Activated T-helper 1 cell treated with Interleukin-2 at 50 U/mL for 16 hours (primary cell): ENCODE data around the gene ABCB11.
"Not testable (repeated sequence)": the region's sequence is repeated elsewhere in the genome, so short reads cannot be mapped to it uniquely, and the experiment has no call there.

ENCODE experiments used
- DNase-seq: peaks from one replicate; pipeline ENCODE4 v3.0.0-alpha.2; 2020; ENCODE audit warnings: low read depth

Gene ABCB11

DNA sequence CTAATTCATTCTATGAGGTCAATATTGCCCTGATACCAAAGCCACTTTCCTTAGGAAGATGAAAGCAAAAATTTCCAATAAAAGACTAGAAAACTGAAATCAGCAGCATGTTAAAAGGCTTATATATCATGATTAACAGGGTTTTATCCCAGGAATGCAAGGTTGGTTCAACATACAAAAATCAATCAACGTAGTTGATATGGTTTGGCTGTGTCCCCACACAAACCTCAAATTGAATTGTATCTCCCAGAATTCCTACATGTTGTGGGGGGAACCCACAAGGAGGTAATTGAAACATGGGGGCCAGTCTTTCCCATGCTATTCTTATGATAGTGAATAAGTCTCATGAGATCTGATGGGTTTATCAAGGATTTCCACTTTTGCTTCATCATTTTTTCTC lies 11.7 kb upstream of the ABCB11 start:
- DNase-seq: no peak

DNA sequence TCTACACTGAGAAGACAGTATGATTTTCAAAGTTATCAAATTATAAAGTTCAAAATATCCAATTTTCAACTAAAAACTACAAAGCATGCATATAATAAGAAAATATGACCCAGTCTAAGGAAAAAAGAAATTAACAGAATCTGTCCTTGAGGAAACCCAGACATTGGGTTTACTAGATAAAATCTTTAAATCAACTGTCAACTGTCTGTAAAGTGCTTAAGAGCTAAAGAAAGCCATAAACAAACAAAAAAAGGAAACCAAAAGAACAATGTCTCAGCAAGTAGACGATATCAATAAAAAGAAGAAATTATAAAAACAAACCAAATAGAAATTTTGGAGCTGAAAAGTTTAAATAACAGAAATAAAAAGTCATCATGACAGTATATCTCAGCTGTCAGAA lies 10.5 kb upstream of the ABCB11 start:
- DNase-seq: no peak

DNA sequence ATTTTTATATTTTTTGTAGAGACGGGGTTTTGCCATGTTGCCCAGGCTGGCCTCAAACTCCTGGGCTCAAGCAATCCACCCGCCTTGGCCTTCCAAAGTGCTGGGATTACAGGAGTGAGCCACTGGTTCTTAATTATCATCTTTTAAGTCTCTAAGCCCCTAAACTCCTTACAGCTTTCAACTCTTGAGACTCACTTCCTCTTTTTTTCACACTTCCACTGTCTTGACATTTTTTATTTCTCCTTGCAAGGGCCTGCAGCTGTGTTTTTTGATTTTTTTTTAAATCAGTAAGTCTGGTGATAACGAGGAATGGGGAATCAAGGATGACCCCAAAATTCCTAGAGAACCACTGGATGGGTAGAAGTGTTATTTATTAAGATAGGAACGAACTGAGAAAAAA lies 8.6 kb upstream of the ABCB11 start:
- DNase-seq: no peak

DNA sequence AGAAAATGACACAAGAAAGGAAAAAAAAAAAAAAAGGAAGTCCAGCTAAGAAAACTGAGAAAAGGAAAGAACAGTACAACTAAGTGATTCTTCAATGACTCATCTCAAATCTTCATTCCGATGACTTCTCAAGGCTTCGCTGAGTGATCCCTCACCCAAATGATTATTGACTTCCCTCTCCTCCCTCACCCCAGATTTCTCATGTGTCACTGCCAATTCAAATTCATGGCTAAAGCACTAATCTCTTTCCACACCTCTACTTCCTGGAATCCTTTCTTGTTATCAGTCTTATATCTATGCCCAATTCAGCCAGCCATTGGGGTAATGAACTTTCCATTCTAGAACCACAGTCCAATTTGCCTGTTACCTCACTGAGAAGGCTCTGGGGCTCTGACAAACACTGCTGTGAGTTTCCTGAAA lies 7.2 kb upstream of the ABCB11 start:
- DNase-seq: no peak

DNA sequence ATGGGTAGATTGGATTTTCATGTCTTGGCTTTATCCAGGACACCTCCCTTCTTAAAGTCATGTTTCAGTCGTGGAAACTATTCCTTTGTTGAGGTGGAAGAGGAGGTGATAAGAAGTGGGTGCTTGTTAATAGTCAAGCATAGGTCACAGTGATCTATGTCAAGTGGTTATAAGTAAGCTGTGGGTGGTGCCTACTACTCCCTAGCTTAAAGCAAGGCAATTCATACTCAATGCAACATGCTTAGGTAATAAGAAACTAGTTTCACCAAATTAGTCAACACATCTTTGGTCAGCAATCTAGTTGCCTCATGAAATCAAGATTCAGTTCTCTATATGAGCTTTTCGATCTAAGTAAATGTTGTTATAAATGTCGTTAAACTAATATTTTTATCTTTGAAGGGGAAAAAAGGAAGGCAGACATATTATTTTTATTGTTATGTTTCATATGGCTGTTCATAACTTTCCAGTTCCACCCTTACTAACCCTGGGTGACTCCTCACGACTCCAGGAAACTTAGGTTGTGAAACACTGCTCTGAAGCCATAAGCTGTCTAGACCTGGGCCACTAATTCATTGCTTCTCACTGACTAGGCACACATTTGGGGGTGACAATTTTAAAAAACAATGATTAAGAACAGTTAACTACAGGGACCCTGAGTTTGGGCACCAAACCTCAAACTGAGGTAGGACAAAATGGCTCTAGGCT lies 5.8 kb upstream of the ABCB11 start:
- DNase-seq: no peak

DNA sequence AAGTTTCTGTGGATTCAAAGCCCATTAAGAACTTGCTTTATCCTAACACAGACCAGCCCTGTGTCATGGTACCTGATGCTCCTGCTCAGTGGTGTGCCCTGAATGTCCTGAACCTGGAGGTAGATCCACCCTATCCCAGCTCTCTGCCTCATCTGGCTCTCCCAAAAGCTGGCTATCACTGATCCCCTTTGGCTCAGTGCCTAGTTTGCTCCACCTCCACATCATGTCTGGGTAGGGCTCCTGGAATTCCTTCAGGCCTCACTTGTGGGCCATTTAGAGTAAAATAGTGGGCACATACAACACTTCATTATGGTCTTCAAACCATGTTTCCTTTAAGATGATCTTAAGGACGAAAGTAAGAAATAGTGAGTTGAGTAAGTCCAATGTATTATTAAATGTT lies 4.8 kb upstream of the ABCB11 start:
- no peak for DNase-seq

DNA sequence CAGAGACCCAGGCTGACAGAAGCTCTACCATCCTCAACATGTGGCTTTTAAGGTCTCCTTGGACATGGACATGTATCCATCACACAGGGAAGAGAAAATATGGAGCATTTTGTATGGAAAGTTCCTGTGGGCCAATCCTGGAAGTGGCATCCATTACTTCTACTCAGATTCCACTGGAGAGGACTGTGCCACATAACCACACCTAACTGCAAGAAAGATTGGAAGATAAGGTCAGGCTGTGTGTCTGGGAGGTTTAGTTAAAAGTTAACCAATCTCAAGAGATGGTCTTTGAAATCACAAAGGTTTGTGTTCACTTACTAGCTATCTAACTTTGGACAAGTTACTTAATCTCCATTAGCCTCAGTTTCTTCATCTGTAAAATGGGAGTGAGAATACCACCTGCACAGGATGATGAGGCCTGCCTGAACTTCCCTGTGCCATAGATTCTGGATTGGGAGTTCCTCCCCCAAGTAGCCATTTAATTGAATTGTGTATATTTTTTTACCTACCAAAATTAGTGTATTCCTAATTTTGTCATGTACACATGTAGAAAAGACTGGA lies 3.9 kb upstream of the ABCB11 start:
- DNase-seq: no peak

DNA sequence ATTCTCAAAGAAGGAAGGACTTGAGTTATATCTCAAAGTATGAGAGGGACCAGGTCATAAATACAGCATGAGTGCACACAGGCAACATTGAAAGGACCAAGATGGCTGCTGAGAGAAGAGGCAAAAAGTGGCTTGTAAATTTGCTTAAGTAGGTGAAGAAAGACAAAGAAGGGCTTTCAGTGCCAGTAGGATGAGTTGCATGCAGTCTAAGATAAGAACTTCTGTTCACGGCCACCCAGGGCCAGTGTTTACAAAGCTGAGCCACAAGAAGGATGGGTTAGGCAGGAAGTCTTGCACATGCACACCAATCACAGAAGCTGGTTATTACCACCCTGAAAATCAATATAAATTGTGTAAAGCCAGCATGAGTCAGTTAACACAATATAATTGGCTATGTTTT lies 3.1 kb upstream of the ABCB11 start:
- no peak for DNase-seq

DNA sequence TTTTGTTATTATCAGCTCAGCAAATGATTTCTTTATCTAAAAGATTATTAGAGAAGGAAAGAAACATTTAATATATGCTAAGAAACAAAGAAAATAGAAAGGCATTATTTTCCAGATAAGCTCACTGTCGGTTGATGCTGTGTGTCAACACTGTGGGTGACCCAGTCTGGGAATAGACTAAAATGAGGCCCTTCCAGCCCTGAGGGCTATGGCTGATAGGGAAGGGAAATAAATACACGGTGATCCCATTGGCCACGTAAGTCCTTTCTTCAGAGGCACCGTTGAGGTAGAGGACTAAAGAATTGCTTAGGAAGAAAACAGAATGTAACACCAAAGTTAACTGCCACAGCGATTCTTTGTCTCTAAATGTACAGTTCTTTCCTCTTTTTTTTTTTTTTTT lies 1.8 kb downstream of the ABCB11 start:
- DNase-seq: no peak

DNA sequence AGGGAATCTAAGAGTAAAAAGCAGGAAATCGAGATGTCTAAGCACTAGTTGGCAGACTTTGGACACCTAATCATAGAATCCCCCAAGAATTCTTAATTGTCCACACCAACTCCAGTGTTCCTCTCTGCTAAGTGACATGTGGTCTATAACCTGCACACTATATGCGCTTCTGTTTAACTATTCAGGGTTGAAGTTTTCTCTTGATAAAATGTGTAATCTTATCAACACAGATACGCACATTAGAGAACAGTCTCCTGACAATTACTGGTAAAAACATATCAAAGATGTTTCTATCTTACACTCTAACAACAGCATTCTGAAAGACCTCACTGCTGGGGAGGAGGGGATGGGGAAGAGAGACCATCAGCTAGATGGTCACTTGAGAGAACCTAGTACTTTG lies 3.9 kb downstream of the ABCB11 start:
- no peak for DNase-seq

DNA sequence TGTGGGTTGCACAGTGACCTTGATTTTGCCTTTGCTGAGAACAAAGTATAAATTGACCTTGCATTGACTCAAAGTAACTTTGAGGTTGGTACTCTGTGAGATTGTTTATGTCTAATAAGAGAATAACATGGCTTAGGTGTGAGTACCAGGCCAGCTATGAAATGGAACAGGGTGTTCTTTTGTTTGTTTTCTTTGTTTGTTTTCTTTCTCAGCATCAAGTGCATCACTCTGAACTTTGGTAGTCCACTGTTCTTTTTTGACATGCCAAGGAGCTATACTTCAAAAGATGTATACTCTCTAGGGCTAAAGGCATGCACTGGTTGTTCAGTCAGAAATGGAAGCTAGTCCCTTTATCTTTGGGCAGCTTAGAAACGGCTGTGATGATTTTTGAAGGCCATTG lies 5.1 kb downstream of the ABCB11 start:
- no peak for DNase-seq

DNA sequence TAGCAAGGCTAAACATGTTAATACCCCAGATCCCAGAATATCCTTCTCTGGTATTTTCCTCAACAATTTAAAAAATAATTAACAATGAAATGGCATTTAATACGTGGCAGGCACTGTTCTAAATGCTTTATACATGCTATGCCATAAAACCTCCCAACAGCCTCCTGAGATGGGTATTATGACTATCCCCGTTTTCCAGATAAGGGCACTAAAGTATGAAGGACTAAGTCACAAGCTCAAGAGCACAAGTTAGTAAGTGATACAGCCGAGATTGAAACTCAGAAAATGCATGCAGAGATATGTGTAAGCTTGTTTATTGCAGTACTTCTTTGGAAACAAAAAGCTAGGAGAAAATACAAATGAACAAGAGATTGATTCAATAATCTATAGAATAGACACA lies 8.0 kb downstream of the ABCB11 start:
- no peak for DNase-seq

DNA sequence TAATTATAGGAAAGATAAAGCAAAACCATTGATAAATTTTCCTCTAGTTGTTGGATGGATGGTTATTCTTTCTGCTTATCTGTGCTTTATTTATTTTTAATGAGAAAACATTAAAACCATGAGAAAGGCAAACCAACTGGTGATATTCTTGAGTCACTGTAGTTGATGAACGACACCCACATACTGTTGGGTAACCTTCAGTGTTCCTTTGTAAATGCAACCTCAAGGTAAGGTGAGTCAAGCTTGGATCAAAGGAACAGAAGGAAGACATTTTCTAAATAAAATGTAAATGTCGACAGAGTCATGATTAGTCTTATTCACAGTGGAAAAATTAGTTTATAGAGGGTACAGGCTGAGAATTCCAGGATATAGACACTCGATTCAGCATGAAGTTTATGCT lies 12.7 kb downstream of the ABCB11 start:
- DNase-seq: no peak

DNA sequence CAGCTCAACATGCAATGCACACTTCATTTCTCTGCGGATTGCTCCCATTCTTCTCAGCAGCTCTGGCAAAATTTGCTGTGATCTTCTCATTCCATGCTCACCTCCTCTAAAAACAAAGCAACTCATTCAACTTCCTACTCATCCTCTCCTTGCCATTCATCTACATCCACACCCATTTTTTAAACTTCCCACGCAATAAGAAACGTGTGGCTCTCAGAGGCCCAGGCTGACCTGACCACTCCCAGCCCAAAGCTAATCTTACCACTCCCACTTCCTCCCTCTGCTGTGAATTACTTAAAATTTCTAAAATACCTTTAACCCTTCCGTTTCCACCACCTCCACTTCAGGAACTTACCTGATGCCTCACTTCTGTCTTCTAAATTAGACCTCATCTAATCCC lies 15.2 kb downstream of the ABCB11 start:
- DNase-seq: no peak

DNA sequence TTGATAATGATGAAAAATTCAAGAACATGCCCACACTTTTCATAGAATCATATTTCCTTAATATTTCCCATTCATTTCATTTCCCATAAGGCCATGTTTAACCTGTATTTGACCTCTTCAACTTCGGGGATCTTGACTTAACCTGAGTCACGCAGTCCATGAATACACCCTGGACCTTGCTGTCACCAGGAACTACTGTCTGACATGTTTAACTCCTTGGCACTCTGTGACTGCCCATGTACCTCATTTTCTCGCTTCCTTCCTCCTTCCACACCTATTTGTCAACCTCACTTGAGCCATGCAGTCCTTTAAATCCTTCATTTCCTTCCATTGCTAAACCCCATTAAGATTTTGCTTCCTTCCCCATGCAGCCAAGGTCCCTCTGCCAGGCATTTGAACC lies 16.3 kb downstream of the ABCB11 start:
- no peak for DNase-seq

DNA sequence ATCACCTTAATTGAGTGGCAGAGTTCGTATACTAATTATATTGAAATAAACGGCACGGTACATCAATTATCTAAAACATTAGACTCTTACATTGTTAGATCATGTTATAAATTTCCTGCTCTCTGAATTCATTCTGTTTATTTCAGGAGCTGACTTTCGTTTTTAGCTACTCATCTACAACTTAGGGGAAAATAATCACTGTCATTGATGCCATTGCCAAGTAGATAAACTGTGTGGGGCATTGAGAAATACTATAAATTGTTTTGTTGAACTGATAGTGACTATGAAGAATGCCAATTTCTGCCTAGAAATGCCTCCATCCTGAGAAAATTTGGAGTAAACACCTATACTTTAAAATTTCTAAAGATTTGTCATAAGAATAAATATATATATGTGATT lies 17.5 kb downstream of the ABCB11 start:
- DNase-seq: no peak

DNA sequence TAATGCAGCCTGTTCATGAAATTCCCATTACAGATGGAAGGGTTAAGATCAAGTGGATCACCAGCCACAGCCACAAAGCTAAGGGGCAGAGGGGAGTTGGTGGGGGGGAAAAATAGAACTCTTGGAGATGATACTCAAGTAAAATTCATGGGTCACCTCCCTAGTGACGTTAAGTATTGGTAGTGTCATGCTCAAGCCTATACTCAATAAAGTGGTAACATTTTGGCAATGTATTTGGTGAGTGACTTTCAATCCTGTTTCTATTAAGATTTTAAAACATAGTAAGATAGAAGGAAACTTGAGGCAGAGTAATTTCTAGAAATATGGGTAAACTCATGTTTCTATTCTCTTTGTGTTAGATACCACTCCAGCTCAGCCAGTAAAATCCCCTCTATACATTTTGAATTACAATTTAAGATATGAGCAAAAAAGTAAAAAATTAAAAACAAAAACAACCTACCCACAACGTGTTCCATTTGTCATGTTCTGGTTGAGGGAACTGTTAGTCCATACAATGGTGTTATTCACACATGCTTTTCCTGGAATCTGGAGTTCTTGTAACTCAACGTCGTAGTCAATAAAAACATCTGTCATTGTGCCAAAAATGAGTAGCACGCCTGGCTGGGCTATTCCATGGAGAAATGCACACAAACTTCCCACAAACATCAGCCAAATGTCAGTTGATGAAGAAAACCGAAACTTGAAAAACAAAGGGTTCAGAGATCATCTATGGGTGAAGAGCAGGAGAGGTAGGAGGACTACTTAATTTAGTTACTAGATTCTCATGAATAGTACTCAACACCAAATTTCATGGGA lies 18.1 kb downstream of the ABCB11 start:
- DNase-seq: no peak

DNA sequence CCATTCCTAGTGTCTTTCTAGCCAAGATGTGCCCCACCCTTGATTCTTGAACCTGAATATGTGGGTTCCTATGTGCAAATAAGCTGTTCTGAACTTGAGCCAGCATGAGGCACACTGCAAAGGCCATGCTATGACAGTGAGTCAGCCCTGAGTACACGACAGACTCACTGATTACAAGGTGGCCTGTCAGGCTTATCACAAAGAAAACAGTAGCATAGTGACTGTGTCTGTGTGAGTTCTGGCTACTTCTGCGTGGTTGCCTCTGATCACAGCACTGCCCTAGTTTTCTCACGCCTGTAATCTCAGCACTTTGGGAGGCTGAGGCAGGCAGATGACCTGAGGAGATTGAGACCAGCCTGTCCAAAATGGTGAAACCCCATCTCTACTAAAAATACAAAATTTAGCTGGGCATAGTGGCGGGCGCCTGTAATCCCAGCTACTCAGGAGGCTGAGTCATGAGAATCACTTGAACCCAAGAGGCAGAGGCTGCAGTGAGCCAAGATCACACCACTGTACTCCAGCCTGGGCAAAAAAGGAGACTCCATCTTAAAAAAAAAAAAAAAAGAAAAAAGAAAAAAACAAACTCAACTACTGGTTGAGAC lies 18.8 kb downstream of the ABCB11 start:
- DNase-seq: not testable (repeated sequence)

DNA sequence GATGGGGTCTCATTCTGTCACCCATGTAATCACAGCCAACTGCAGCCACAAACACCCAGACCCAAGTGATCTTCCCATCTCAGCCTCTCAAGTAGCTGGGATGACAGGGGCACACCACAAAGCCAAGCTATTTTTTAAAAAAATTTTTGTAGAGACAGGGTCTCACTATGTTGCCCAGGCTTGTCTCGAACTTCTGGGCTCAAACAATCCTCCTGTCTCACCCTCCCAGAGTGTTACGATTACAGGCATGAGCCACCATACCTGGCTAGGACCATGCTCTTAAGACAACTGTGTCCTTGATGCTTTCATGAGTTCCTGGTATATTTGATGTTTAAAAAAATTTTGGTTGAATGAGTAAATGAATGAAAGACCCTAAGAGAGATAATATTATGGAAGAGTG lies 19.4 kb downstream of the ABCB11 start:
- no peak for DNase-seq

DNA sequence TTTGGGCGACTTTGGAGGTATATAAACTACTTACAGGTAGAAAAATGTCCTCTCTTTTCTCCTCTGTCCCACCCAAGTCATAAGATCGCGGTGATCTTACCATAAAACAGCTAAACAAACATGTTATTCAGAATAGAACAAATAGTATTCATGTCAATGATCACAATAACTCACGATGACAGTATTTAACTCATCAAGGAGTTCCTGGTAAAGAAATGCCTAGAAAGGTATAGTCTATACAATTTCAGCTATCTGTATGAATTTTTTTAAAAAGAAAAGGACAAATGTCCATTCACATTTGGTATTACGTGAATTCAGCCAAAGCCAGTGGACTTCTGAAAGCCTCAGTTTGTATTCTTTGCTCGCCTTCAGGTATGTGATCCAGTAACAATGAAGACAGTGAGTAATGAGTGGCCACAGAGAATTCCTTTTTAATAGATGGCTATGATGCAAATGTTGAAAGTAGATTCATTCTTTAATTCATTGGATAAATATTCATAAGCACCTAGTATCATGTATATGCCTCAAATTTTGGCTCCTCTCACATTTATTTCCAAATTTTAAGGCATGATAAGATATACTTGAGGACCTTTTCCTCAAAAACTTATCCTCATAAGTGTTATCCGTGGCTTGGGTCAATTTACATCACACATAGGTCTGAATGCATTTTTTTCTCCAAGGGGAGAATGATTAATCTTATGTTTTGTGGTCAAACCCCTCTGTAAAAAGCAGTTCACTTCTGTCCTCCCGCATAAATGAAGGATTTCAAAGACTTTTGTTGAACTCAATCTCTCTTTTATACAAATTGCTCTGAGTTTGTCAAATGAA lies 20.3 kb downstream of the ABCB11 start:
- no peak for DNase-seq

DNA sequence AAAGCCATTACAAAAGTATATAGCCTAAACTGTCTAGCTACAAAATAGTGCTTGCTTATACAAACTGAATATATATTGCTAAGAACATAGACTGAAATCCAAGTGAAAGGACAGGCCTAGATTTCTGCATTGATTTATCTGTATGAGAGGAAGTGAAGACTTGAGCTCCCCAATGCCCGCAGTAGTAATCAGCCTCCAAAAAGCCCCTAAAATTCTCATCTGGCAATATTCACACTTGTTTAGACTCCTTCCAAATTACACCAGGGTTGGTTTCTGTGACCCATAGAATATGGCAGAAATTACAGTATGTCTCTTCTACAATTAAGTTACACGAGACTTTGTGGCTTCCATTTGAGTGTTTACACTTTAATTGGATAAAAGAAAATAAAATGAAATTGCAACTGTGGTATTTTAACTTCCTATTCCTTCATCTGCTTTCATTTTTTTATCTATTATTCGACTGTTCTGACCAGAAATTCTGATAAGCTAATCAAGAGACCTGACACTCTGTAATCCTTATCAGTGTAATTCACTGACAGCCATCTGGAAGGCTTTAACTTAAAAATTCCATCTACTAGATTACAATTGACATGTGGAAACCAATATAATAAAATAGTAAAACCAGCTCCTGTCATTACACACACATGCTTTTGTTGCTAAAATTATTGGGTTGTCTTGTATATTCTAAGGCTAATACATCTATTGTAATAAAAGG lies 21.1 kb downstream of the ABCB11 start:
- DNase-seq: no peak

DNA sequence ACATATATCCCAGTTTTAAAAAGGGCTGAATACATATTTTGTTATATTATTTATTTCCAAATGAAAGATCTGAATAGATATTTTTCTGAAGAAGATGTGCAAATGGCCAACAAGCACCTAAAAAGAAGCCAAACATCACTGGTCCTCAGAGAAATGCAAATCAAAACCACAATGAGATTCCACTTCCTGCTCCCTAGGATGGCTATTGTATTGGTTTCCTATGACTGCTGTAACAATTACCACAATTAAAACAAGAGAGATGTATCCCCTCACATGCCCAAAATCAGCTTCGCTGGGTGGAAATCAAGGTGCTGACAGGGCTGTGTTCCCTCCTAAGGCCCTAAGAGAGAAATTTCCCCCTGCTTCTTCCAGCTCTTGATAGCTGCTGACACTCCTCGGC lies 23.2 kb downstream of the ABCB11 start:
- DNase-seq: no peak
